H9 (cell line): Measurements from ENCODE around the gene PGM2L1. TPM values are rescaled to one million over a fixed set of nuclear protein-coding genes. Genes with fewer than 3 reads are reported as not detected.

Experiments
- DNase-seq: peaks from one replicate; pipeline ENCODE4 v3.0.0-alpha.2; 2017
- H2AFZ ChIP-seq: one replicate; pipeline ENCODE4 v1.6.1; 2013; ENCODE audit warnings: mild to moderate bottlenecking, low read length, control low read depth, moderate library complexity
- H2AK5ac ChIP-seq: 2 replicates; pipeline ENCODE4 v1.6.1; 2013; ENCODE audit warnings: low read length, control low read depth, mixed read lengths; ENCODE audit not compliant: insufficient read length
- H2BK120ac ChIP-seq: one replicate; pipeline ENCODE4 v1.6.1; 2013; ENCODE audit warnings: low read depth, mild to moderate bottlenecking, low read length, control low read depth, inconsistent platforms; ENCODE audit not compliant: poor library complexity, severe bottlenecking
- H2BK12ac ChIP-seq: 2 replicates; pipeline ENCODE4 v1.6.1; 2013; ENCODE audit warnings: low read length, control low read depth, mixed read lengths, low read depth; ENCODE audit not compliant: insufficient read length
- H2BK15ac ChIP-seq: 2 replicates; pipeline ENCODE4 v1.6.1; 2013; ENCODE audit warnings: low read depth, low read length, control low read depth
- H2BK20ac ChIP-seq: one replicate; pipeline ENCODE4 v1.6.1; 2013; ENCODE audit warnings: low read depth, mild to moderate bottlenecking, low read length, control low read depth, inconsistent platforms; ENCODE audit not compliant: poor library complexity, severe bottlenecking
- H2BK5ac ChIP-seq: 2 replicates; pipeline ENCODE4 v1.6.1; 2013; ENCODE audit warnings: low read length, control low read depth, mixed read lengths; ENCODE audit not compliant: insufficient read length
- H3K14ac ChIP-seq: 2 replicates; pipeline ENCODE4 v1.6.1; 2013; ENCODE audit warnings: low read length, control low read depth; ENCODE audit not compliant: insufficient read depth
- H3K18ac ChIP-seq: 2 replicates; pipeline ENCODE4 v1.6.1; 2013; ENCODE audit warnings: low read depth, mild to moderate bottlenecking, mixed read lengths, low read length, control low read depth; ENCODE audit not compliant: insufficient read length
- H3K23ac ChIP-seq: 2 replicates; pipeline ENCODE4 v1.6.1; 2013; ENCODE audit warnings: low read length, control low read depth, mixed read lengths, low read depth; ENCODE audit not compliant: insufficient read length
- H3K23me2 ChIP-seq: 2 replicates; pipeline ENCODE4 v1.6.1; 2013; ENCODE audit warnings: low read depth, mild to moderate bottlenecking, mixed read lengths, low read length, control low read depth; ENCODE audit not compliant: insufficient read length, poor library complexity, severe bottlenecking
- H3K27ac ChIP-seq: 2 replicates; pipeline ENCODE4 v1.5.1; 2013; ENCODE audit warnings: low read length, control low read depth, mixed read lengths, low read depth; ENCODE audit not compliant: insufficient read length
- H3K27me3 ChIP-seq: 2 replicates; pipeline ENCODE4 v1.6.1; 2013; ENCODE audit warnings: low read length, control low read depth, inconsistent platforms; ENCODE audit not compliant: insufficient read depth
- H3K4ac ChIP-seq: 2 replicates; pipeline ENCODE4 v1.6.1; 2013; ENCODE audit warnings: low read depth, mild to moderate bottlenecking, control low read depth, inconsistent platforms, low read length, moderate library complexity
- H3K4me1 ChIP-seq: 2 replicates; pipeline ENCODE4 v1.6.1; 2013; ENCODE audit warnings: low read length, control low read depth, inconsistent platforms; ENCODE audit not compliant: insufficient read depth
- H3K4me2 ChIP-seq: 2 replicates; pipeline ENCODE4 v1.6.1; 2013; ENCODE audit warnings: low read length, control low read depth, mixed read lengths; ENCODE audit not compliant: insufficient read length, insufficient read depth
- H3K56ac ChIP-seq: 2 replicates; pipeline ENCODE4 v1.6.1; 2013; ENCODE audit warnings: low read depth, mild to moderate bottlenecking, mixed read lengths, low read length, control low read depth; ENCODE audit not compliant: insufficient read length
- H3K79me1 ChIP-seq: 2 replicates; pipeline ENCODE4 v1.6.1; 2013; ENCODE audit warnings: low read depth, mild to moderate bottlenecking, moderate library complexity, low read length, control low read depth, inconsistent platforms; ENCODE audit not compliant: insufficient read depth, poor library complexity, severe bottlenecking
- H3K79me2 ChIP-seq: 2 replicates; pipeline ENCODE4 v1.6.1; 2013; ENCODE audit warnings: low read length, control low read depth, inconsistent platforms; ENCODE audit not compliant: insufficient read depth
- H3K9ac ChIP-seq: 2 replicates; pipeline ENCODE4 v1.6.1; 2013; ENCODE audit warnings: low read length, control low read depth, mixed read lengths; ENCODE audit not compliant: insufficient read length; ENCODE audit errors: extremely low read depth
- H3K9me3 ChIP-seq: one replicate; pipeline ENCODE4 v1.6.1; 2013; ENCODE audit warnings: low read depth, low read length, inconsistent platforms; ENCODE audit not compliant: control insufficient read depth
- H3T11ph ChIP-seq: one replicate; pipeline ENCODE4 v1.6.1; 2013; ENCODE audit warnings: mild to moderate bottlenecking, low read length, control low read depth, inconsistent platforms
- H4K20me1 ChIP-seq: one replicate; pipeline ENCODE4 v1.6.1; 2013; ENCODE audit not compliant: control insufficient read depth, insufficient read length, insufficient read depth
- H4K5ac ChIP-seq: 2 replicates; pipeline ENCODE4 v1.6.1; 2013; ENCODE audit warnings: low read depth, mild to moderate bottlenecking, mixed read lengths, low read length, control low read depth; ENCODE audit not compliant: insufficient read length
- H4K8ac ChIP-seq: replicated peaks from 2 replicates; pipeline ENCODE4 v1.6.1; 2013; ENCODE audit warnings: low read length, control low read depth, mixed read lengths, low read depth; ENCODE audit not compliant: insufficient read length
- H4K91ac ChIP-seq: 2 replicates; pipeline ENCODE4 v1.6.1; 2013; ENCODE audit warnings: low read depth, mild to moderate bottlenecking, moderate library complexity, mixed read lengths, low read length, control low read depth; ENCODE audit not compliant: insufficient read length
- H3K27ac Mint-ChIP-seq, 3 experiments: 2 replicates in 2 of 3; 3 replicates in 1 of 3; pipeline ENCODE4 v1.8.0; 2020 to 2021; ENCODE audit warnings: mixed read lengths in 3 of 3, mild to moderate bottlenecking in 1 of 3, moderate library complexity in 1 of 3
- H3K27me3 Mint-ChIP-seq: 2 replicates; pipeline ENCODE4 v1.8.0; 2021; ENCODE audit warnings: low read depth, mild to moderate bottlenecking, moderate library complexity, mixed read lengths
- H3K36me3 Mint-ChIP-seq, 3 experiments: 2 replicates in 2 of 3; 3 replicates in 1 of 3; pipeline ENCODE4 v1.8.0; 2020 to 2021; ENCODE audit warnings: low read depth in 3 of 3, mixed read lengths in 3 of 3; ENCODE audit not compliant: insufficient read depth in 1 of 3
- H3K4me1 Mint-ChIP-seq, 2 experiments: 2 replicates each; pipeline ENCODE4 v1.8.0; 2020; ENCODE audit warnings: mixed read lengths in 2 of 2
- H3K4me3 Mint-ChIP-seq, 2 experiments: 2 replicates in 1 of 2; 3 replicates in 1 of 2; pipeline ENCODE4 v1.8.0; 2020 to 2021; ENCODE audit warnings: mild to moderate bottlenecking in 2 of 2, mixed read lengths in 2 of 2, moderate library complexity in 1 of 2
- H3K9me3 Mint-ChIP-seq, 2 experiments: 2 replicates in 1 of 2; 3 replicates in 1 of 2; pipeline ENCODE4 v1.8.0; 2020; ENCODE audit warnings: mild to moderate bottlenecking in 2 of 2, mixed read lengths in 2 of 2, moderate library complexity in 1 of 2
- WGBS: extraction: QIAGEN DNeasy Blood & Tissue Kit; methylation state at CpG from one replicate; pipeline ENCODE4 v1.1.7; 2013; ENCODE audit warnings: missing lambda C conversion rate, low lambda C conversion rate, mixed read lengths; ENCODE audit not compliant: insufficient read length; ENCODE audit errors: extremely low coverage; 5-methylcytosine and 5-hydroxymethylcytosine counted together
- total RNA-seq: library from RNA; stranded (reverse); gene quantifications from 2 replicates; pipeline ENCODE4 v1.2.1, GENCODE V29; 2021
- TF ChIP-seq, protein P1 (sequence below): fragments of 200-600 bp; sonication (generic); conservative IDR thresholded peaks from 3 replicates; pipeline ENCODE4 v1.8.0; 2021; ENCODE audit warnings: antibody characterized with exemption, mild to moderate bottlenecking

PGM2L1 gene
- total RNA-seq, 1 experiment from 2014 or later, result 16.9 TPM

DNA sequence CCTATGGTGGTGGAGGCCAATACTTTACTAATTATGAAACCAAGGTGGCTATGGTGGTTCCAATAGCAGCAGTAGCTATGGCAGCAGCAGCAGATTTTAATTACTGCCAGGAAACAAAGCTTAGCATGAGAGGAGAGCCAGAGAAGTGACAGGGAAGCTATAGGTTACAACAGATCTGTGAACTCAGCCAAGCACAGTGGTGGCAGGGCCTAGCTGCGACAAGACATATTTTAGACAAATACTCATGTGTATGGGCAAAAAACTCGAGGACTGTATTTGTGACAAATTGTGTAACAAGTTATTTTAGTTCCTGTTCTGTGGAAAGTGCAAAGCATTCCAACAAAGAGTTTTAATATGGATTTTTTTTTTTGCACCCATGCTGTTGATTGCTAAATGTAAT is 42.6 kb downstream of the PGM2L1 start:
- no peak overlapping the region for H2AFZ ChIP-seq
- H3K4me3 Mint-ChIP-seq, result no peak overlapping the region
- TF ChIP-seq, protein P1, sequence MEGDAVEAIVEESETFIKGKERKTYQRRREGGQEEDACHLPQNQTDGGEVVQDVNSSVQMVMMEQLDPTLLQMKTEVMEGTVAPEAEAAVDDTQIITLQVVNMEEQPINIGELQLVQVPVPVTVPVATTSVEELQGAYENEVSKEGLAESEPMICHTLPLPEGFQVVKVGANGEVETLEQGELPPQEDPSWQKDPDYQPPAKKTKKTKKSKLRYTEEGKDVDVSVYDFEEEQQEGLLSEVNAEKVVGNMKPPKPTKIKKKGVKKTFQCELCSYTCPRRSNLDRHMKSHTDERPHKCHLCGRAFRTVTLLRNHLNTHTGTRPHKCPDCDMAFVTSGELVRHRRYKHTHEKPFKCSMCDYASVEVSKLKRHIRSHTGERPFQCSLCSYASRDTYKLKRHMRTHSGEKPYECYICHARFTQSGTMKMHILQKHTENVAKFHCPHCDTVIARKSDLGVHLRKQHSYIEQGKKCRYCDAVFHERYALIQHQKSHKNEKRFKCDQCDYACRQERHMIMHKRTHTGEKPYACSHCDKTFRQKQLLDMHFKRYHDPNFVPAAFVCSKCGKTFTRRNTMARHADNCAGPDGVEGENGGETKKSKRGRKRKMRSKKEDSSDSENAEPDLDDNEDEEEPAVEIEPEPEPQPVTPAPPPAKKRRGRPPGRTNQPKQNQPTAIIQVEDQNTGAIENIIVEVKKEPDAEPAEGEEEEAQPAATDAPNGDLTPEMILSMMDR, result no peak

More for the DNA sequence above, 42.6 kb downstream of the PGM2L1 start:
- H3K4ac ChIP-seq, result no peak overlapping the region
- H4K5ac ChIP-seq, result no peak overlapping the region
- H3K14ac ChIP-seq, result no peak overlapping the region
- no peaks in the 10 kb centered on the region for H3K79me2 ChIP-seq
- Mint-ChIP-seq H3K4me1 (0 out of 4 replicates have a peak, but pooled peaks cover 0 to 3% of the 10 kb centered on the region in 2 experiments), H3K9me3 (peaks cover 9 to 17% of the 10 kb centered on the region in 2 experiments), H3K27ac (no peak overlapping the region), H3K36me3 (peaks cover 40 to 63% (median 52%) of the 10 kb centered on the region in 3 experiments), H3K27me3 (no peaks in the 10 kb centered on the region)
- no peak overlapping the region for H4K91ac ChIP-seq
- no peak overlapping the region for H3K9ac ChIP-seq
- no peaks in the 10 kb centered on the region for H3K23me2 ChIP-seq
- H3K4me2 ChIP-seq, result no peak overlapping the region
- H2BK20ac ChIP-seq, result no peak overlapping the region
- no peak overlapping the region for H4K8ac ChIP-seq
- no peak overlapping the region for H2AK5ac ChIP-seq
- no peak overlapping the region for H3K56ac ChIP-seq
- WGBS, result no CpG with 5 or more reads among the region's 2 CpGs
- no peak overlapping the region for H3T11ph ChIP-seq
- H3K79me1 ChIP-seq, result no peaks in the 10 kb centered on the region
- no peaks in the 10 kb centered on the region for H4K20me1 ChIP-seq
- no peak overlapping the region for H3K18ac ChIP-seq
- no peak overlapping the region for H2BK12ac ChIP-seq
- no peak overlapping the region for H2BK15ac ChIP-seq
- no peaks in the 10 kb centered on the region for H3K4me1 ChIP-seq
- no peak overlapping the region for H2BK120ac ChIP-seq
- H3K9me3 ChIP-seq, result peaks cover 7% of the 10 kb centered on the region
- no peak for DNase-seq
- no peaks in the 10 kb centered on the region for H3K27me3 ChIP-seq
- H2BK5ac ChIP-seq, result no peak overlapping the region
- H3K23ac ChIP-seq, result no peak overlapping the region
- no peak overlapping the region for H3K27ac ChIP-seq
